HG03342 (cell line): ENCODE data around the gene RECQL5.

Experiments
- ATAC-seq: cut with Tn5 transposase; IDR thresholded peaks from one replicate; pipeline ENCODE4 v1.9.1; 2021; ENCODE audit warnings: mild to moderate bottlenecking, moderate library complexity; ENCODE audit not compliant: unreplicated experiment

RECQL5 gene

GRCh38 chr17:75619506-75620431 is 47.2 kb downstream of the RECQL5 start:
- ATAC-seq: no peak

GRCh38 chr17:75617675-75618074 is 49.3 kb downstream of the RECQL5 start:
- ATAC-seq: no peak

- no peak for ATAC-seq
Measured at GRCh38 chr17:75617218-75617617, 49.7 kb downstream of the RECQL5 start.

- ATAC-seq: no peak
Measured at GRCh38 chr17:75616521-75617122, 50.3 kb downstream of the RECQL5 start.

GRCh38 chr17:75615301-75615700 is 51.7 kb downstream of the RECQL5 start:
- ATAC-seq: no peak

- ATAC-seq: no peak
Measured at GRCh38 chr17:75614556-75615270, 52.2 kb downstream of the RECQL5 start.

- no peak for ATAC-seq
Measured at GRCh38 chr17:75614006-75614405, 52.9 kb downstream of the RECQL5 start.

- no peak for ATAC-seq
Measured at GRCh38 chr17:75612906-75613626, 53.9 kb downstream of the RECQL5 start.

- ATAC-seq: no peak
Measured at GRCh38 chr17:75611851-75612429, 55.0 kb downstream of the RECQL5 start.

GRCh38 chr17:75610103-75610984 is 56.6 kb downstream of the RECQL5 start:
- ATAC-seq: no peak

GRCh38 chr17:75607086-75607485 is 59.9 kb downstream of the RECQL5 start:
- no peak for ATAC-seq

- no peak for ATAC-seq
Measured at GRCh38 chr17:75605790-75606189, 61.2 kb downstream of the RECQL5 start.

- no peak for ATAC-seq
Measured at GRCh38 chr17:75604034-75604695, 62.8 kb downstream of the RECQL5 start.

GRCh38 chr17:75603123-75603522 is 63.8 kb downstream of the RECQL5 start:
- ATAC-seq: no peak

GRCh38 chr17:75602644-75603043 is 64.3 kb downstream of the RECQL5 start:
- no peak for ATAC-seq

GRCh38 chr17:75601057-75601987 is 65.6 kb downstream of the RECQL5 start:
- ATAC-seq: no peak

- no peak for ATAC-seq
Measured at GRCh38 chr17:75596320-75597087, 70.5 kb downstream of the RECQL5 start.
